Measurements from ENCODE around the gene RBL1.

RBL1 gene

DNA sequence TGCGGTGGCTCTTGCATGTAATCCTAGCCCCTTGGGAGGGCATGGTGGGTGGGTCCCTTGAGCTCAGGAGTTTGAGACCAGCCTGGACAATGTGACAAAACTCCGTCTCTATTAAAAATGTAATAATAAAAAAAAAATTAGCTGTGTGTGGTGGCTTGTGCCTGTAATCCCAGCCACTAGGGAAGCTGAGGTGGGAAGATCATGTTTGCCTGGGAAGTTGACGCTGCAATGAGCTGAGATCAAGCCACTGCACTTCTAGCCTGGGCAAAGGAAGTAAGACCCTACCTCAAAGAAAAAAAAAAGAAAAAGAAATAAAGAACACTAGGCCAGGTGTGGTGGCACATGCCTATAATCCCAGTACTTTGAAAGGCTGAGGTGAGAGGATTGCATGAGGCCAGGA is 139.8 kb downstream of the RBL1 start:
- H3K27me3 ChIP-seq (replicated peaks; ENCODE audit: control insufficient read depth, insufficient read depth, low read length), result no peaks in the 10 kb centered on the region
- DNase-seq (ENCODE audit: extremely low read depth, insufficient read length), result no peak

DNA sequence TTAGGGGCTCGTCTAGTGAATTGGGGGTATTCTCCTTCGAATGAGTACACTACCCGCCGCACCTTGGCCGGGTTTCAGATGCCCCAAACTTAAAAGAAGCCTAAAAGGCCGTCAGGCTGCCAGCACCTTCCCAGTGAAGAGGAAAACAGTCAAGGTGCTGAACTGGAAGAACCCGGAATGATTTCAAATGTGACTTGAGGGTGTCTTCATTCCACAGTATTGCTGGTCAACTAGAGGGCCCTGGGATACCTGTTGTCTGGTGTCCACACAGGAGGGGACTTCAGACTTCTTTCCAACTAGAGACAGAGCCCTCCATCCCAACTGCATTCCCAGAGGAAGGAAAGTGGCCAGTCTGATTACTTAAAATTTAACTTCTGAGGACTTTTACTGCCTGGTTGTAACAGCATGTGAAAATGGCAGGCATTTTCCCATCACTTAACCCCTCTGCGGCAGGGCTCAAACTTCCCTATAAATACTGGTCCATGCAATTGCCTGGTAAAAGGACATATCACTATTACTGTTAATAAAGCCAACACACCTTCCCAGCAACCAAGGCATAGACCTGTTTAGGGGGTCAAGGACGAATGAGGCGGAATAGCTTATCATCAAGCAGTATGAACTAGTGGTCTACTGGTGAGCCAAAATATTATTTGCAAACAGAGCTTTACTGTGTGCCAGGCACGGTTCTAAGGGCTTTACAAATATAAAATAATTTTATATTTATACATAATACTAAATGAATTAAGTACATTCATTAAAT is 143.6 kb downstream of the RBL1 start:
- Histone ChIP-seq H3K4me3 (replicated peaks; ENCODE audit: low read depth, low read length) (peak overlapping the region; percentile 93), H3K27me3 (replicated peaks; ENCODE audit: control insufficient read depth, insufficient read depth, low read length) (no peaks in the 10 kb centered on the region), H3K36me3 (ENCODE audit: control insufficient read depth, insufficient read depth, low read length) (no peaks in the 10 kb centered on the region)
- DNase-seq (ENCODE audit: extremely low read depth, insufficient read length), result no peak
- TF ChIP-seq CTCF (IDR thresholded peaks at IDR 0.05; ENCODE audit: insufficient read depth, low read length, poor library complexity, severe bottlenecking), result no peak

More for the DNA sequence above, 139.8 kb downstream of the RBL1 start:
- Histone ChIP-seq H3K4me3 (replicated peaks; ENCODE audit: low read depth, low read length) (no peak overlapping the region), H3K36me3 (ENCODE audit: control insufficient read depth, insufficient read depth, low read length) (no peaks in the 10 kb centered on the region)
- TF ChIP-seq CTCF (IDR thresholded peaks at IDR 0.05; ENCODE audit: insufficient read depth, low read length, poor library complexity, severe bottlenecking), result no peak

DNA sequence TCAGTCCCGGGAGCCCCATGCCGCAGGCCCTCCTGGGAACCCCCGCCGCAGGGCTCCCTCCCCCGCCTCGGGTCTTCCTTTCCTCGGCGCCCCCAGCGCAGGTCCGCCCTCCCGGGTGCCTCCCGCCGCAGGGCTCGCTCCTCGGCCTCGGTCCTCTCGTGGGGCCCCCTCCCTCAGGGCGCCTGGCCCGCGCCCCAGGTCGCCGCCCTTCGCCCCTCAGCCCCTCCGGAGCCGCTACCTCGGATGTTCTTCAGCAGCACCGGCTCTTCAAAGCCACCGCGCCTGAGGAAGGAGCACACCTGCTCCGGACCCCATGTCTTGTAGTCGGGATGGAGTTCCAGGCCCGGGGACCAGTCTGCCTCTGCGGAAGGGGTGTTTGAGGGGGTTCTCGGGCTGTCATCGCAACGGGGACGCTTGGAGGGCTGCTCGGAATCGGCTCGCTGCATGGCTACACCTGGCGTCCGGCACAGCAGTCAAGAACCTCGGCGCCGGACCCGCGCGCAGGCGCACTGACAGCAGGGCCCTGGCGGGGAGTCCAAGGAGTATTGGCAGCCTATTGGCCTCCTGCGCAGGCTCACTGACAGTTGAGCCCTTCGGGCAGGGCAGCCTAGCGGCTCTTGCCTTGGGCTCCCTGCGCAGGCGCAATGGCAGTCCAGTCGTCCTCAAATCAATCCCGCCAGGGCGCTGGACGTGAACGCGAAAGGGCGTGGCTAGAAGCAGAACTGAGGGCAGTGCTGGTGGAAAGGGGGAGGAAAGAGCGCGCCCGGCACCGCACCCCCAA is 144.4 kb downstream of the RBL1 start, which contains the start of gene SAMHD1:
SAMHD1 (minus strand) TSS at position 511 of the 781 bp plus-strand sequence; CDS start at position 446, 65 bp downstream.
- peak within 1 kb of the TSS; percentile 93 for H3K4me3 ChIP-seq (replicated peaks; ENCODE audit: low read depth, low read length)
- H3K27me3 ChIP-seq (replicated peaks; ENCODE audit: control insufficient read depth, insufficient read depth, low read length), result no peaks in the 10 kb centered on the region
- no peaks in the 10 kb centered on the region for H3K36me3 ChIP-seq (ENCODE audit: control insufficient read depth, insufficient read depth, low read length)
- no peak for TF ChIP-seq CTCF (IDR thresholded peaks at IDR 0.05; ENCODE audit: insufficient read depth, low read length, poor library complexity, severe bottlenecking)
- DNase-seq (ENCODE audit: extremely low read depth, insufficient read length), result peak; percentile 98

GRCh38 chr20:36950414-36951197 is 145.2 kb downstream of the RBL1 start:
- H3K36me3 ChIP-seq (ENCODE audit: control insufficient read depth, insufficient read depth, low read length), result no peaks in the 10 kb centered on the region
- no peak for TF ChIP-seq CTCF (IDR thresholded peaks at IDR 0.05; ENCODE audit: insufficient read depth, low read length, poor library complexity, severe bottlenecking)
- DNase-seq (ENCODE audit: extremely low read depth, insufficient read length), result no peak
- peak overlapping the region; percentile 93 for H3K4me3 ChIP-seq (replicated peaks; ENCODE audit: low read depth, low read length)
- no peaks in the 10 kb centered on the region for H3K27me3 ChIP-seq (replicated peaks; ENCODE audit: control insufficient read depth, insufficient read depth, low read length)
